K562 (cell line): ENCODE results near the gene CST7. TPM values are rescaled to one million over a fixed set of nuclear protein-coding genes. Genes with fewer than 3 reads are reported as not detected.

ENCODE experiments used
- ATAC-seq: fragments of 200-7000 bp; cut with Tn5 transposase; 3 replicates; pipeline ENCODE4 v1.9.1; 2020; ENCODE audit warnings: moderate library complexity
- BruUV-seq: library from RNA; stranded (reverse); fragments of 400-500 nt; replicated peaks from 2 replicates; lab custom pipeline; 2021; lab: Mats Ljungman, UMichigan
- CTCF ChIA-PET: fragments of 300-600 bp; formaldehyde crosslinking; extraction: SDS; loops from one replicate; lab custom pipeline; 2021; ENCODE audit warnings: low intra/inter-chr PET ratio; lab: Yijun Ruan, JAX
- POLR2A ChIA-PET: fragments of 300-600, 350-650 bp; sonication (Branson Sonifier 250); formaldehyde crosslinking; extraction: SDS; loops from one replicate; lab custom pipeline; 2021; ENCODE audit warnings: antibody characterized with exemption, inconsistent platforms; lab: Yijun Ruan, JAX
- DNase-seq, 4 experiments: peaks; one replicate each; pipeline versions ENCODE4 v3.0.0 to v3.0.0-alpha.2; 2011 to 2018; ENCODE audit warnings: low spot score in 3 of 4, mixed read lengths in 3 of 4; ENCODE audit errors: extremely low read depth in 1 of 4
- FAIRE-seq: peaks from 2 replicates; lab custom pipeline; 2011; peaks lifted over from hg19 to GRCh38; lab: Jason Lieb, UNC
- H2AFZ ChIP-seq: 2 replicates; pipeline ENCODE4 v1.6.0; 2011; ENCODE audit warnings: low read depth, low read length, control low read depth, inconsistent platforms
- H3K27ac ChIP-seq: fragments of 200-600 bp; 3 replicates; pipeline ENCODE4 v1.8.0; 2011; ENCODE audit warnings: low read depth, mild to moderate bottlenecking, control low read depth, inconsistent platforms, low read length, moderate library complexity, mixed read lengths; ENCODE audit errors: extremely low read depth
- H3K27me3 ChIP-seq, 2 experiments: fragments of 300-600 bp in 1 of 2; 2 replicates in 1 of 2; 3 replicates in 1 of 2; pipeline versions ENCODE4 v1.6.0 to v1.8.0; 2011; ENCODE audit warnings: inconsistent platforms in 2 of 2, low read length in 2 of 2, mild to moderate bottlenecking in 1 of 2, mixed read lengths in 1 of 2, moderate library complexity in 1 of 2; ENCODE audit not compliant: control insufficient read depth in 2 of 2, insufficient read depth in 2 of 2
- H3K36me3 ChIP-seq: fragments of 300-600 bp; 3 replicates; pipeline ENCODE4 v1.8.0; 2011; ENCODE audit warnings: mild to moderate bottlenecking, low read length, inconsistent platforms; ENCODE audit not compliant: control insufficient read depth, insufficient read depth
- H3K4me1 ChIP-seq, 2 experiments: fragments of 200-600 bp in 1 of 2; replicated peaks in 1 of 2; 2 replicates in 1 of 2; 3 replicates in 1 of 2; pipeline versions ENCODE4 v1.5.1 to v1.8.0; 2011; ENCODE audit warnings: inconsistent platforms in 2 of 2, low read length in 2 of 2, mild to moderate bottlenecking in 1 of 2, mixed read lengths in 1 of 2, moderate library complexity in 1 of 2; ENCODE audit not compliant: control insufficient read depth in 2 of 2, insufficient read depth in 2 of 2
- H3K4me2 ChIP-seq: 2 replicates; pipeline ENCODE4 v1.6.1; 2011; ENCODE audit warnings: low read length, control low read depth, inconsistent platforms, mixed read lengths; ENCODE audit not compliant: insufficient read depth
- H3K4me3 ChIP-seq: fragments of 200-600 bp; sonication (generic), shearing (Covaris generic); 2 replicates; pipeline ENCODE4 v1.5.1; 2016; ENCODE audit warnings: control low read depth, inconsistent platforms
- H3K79me2 ChIP-seq: fragments of 200-600 bp; 3 replicates; pipeline ENCODE4 v1.8.0; 2011; ENCODE audit warnings: low read length, inconsistent platforms; ENCODE audit not compliant: control insufficient read depth, insufficient read depth
- H3K9ac ChIP-seq, 2 experiments: 2 replicates each; pipeline versions ENCODE4 v1.6.0 to v1.6.1; 2011; ENCODE audit warnings: low read depth in 2 of 2, low read length in 2 of 2, control low read depth in 1 of 2, inconsistent platforms in 1 of 2, mild to moderate bottlenecking in 1 of 2, mixed read lengths in 1 of 2; ENCODE audit not compliant: insufficient read depth in 1 of 2
- H3K9me1 ChIP-seq: one replicate; pipeline ENCODE4 v1.6.0; 2011; ENCODE audit warnings: inconsistent platforms, mild to moderate bottlenecking, low read length, moderate library complexity; ENCODE audit not compliant: control insufficient read depth, insufficient read depth
- H3K9me3 ChIP-seq: replicated peaks from 2 replicates; pipeline ENCODE4 v1.5.1; 2011; ENCODE audit warnings: low read depth, low read length, inconsistent platforms; ENCODE audit not compliant: control insufficient read depth, insufficient read depth
- H4K20me1 ChIP-seq: replicated peaks from 2 replicates; pipeline ENCODE4 v1.6.1; 2011; ENCODE audit warnings: low read length, inconsistent platforms, mixed read lengths; ENCODE audit not compliant: control insufficient read depth, insufficient read depth
- MEF2D ChIP-seq: conservative IDR thresholded peaks from 2 replicates; pipeline ENCODE4 v1.6.1; 2016; ENCODE audit warnings: low read depth, missing genetic modification characterization, missing compliant biosample characterization
- POU5F1 ChIP-seq: fragments of 150-350 bp; IDR thresholded peaks from 2 replicates; pipeline ENCODE4 v1.6.1; 2014; ENCODE audit warnings: borderline replicate concordance, low read length, low read depth, mild to moderate bottlenecking; ENCODE audit not compliant: partially characterized antibody
- ZBTB5 ChIP-seq: fragments of 450-650 bp; IDR thresholded peaks from 2 replicates; pipeline ENCODE4 v1.6.1; 2017; ENCODE audit warnings: antibody characterized with exemption
- ZNF316 ChIP-seq: fragments of 450-650 bp; IDR thresholded peaks from 2 replicates; pipeline ENCODE4 v1.6.1; 2016
- WGBS: fragments of 100-300 bp; shearing (Covaris generic); methylation state at CpG from one replicate; pipeline ENCODE4 v1.1.6; 2016; ENCODE audit warnings: low coverage, mixed read lengths; ENCODE audit not compliant: insufficient coverage; ENCODE audit errors: missing lambda C conversion rate; 5-methylcytosine and 5-hydroxymethylcytosine counted together
- in situ Hi-C: fragments of 300-500 bp; cut with MboI; formaldehyde crosslinking; loops from 4 replicates; pipeline ENCODE4 v1.15.0; 2018; ENCODE audit warnings: inconsistent platforms, mixed read lengths
- intact Hi-C: fragments of 100-400 bp; cut with micrococcal nuclease; formaldehyde crosslinking; loops from 2 replicates; pipeline ENCODE4 v1.14.2; 2022
- polyA plus RNA-seq, 8 experiments: library from polyadenylated mRNA; depleted of rRNA in 4 of 8; stranded (reverse) in 5 of 8; unstranded in 3 of 8; fragments of >200 nt; fragmentation: Nextera tagmentation in 2 of 8; fragmentation: Illumina TruSeq in 1 of 8; extraction: Ambion mirVana in 2 of 8; extraction: Trizol in 1 of 8; gene quantifications; 2 replicates each; pipeline versions ENCODE4 v1.2.1 to v1.2.3, GENCODE V29; 2011 to 2014; ENCODE audit warnings: inconsistent platforms in 1 of 8, missing spikeins in 1 of 8
- total RNA-seq, 7 experiments: library from RNA; depleted of rRNA in 6 of 7; stranded (reverse); fragments of >200 nt in 6 of 7; fragmentation: Illumina TruSeq in 2 of 7; extraction: Trizol in 2 of 7; gene quantifications; 2 replicates each; pipeline versions ENCODE4 v1.2.1 to v1.2.3, GENCODE V29; 2011 to 2021; ENCODE audit warnings: low replicate concordance in 1 of 7

The CST7 gene
- total and polyA plus RNA-seq, 9 of the 15 experiments (the other 6 are each of a cell fraction or from before 2014, with no cell fraction given) = not detected

GRCh38 chr20:24962510-24962909, 13.4 kb downstream of the CST7 start:
- no TSS peak for BruUV-seq
- no peak for ATAC-seq
- H3K4me1 ChIP-seq = no peaks in the 10 kb centered on the region
- H2AFZ ChIP-seq = no peak overlapping the region
- no peaks in the 10 kb centered on the region for H3K9me1 ChIP-seq
- CTCF ChIA-PET = no interaction called here
- no peak for DNase-seq
- no peaks in the 10 kb centered on the region for H3K79me2 ChIP-seq
- intact Hi-C loops = no loop called here
- H3K36me3 ChIP-seq = peaks cover 22% of the 10 kb centered on the region; the same call in 2 of the 3 replicates
- no peak overlapping the region for H3K4me2 ChIP-seq
- no peak for TF ChIP-seq POU5F1
- no peak for TF ChIP-seq ZNF316
- TF ChIP-seq ZBTB5 = no peak
- TF ChIP-seq MEF2D (tag) = no peak
- TF ChIP-seq, all 486 proteins: peak for 0
- no peak overlapping the region for H3K27ac ChIP-seq
- in situ Hi-C loops = no loop called here
- H3K4me3 ChIP-seq = no peak overlapping the region
- H4K20me1 ChIP-seq = no peaks in the 10 kb centered on the region
- H3K9ac ChIP-seq = no peak overlapping the region
- POLR2A ChIA-PET = no interaction called here
- no peak for FAIRE-seq
- H3K27me3 ChIP-seq = no peaks in the 10 kb centered on the region
- H3K9me3 ChIP-seq = no peaks in the 10 kb centered on the region
- WGBS = 88% methylated on average over 5 of the region's 6 CpGs
